ENCODE measurements around the gene KREMEN1. TPM values are rescaled to one million over a fixed set of nuclear protein-coding genes. Genes with fewer than 3 reads are reported as not detected.

Gene KREMEN1
- total RNA-seq, 1 donor from 2014 or later, result 10.6 TPM

DNA sequence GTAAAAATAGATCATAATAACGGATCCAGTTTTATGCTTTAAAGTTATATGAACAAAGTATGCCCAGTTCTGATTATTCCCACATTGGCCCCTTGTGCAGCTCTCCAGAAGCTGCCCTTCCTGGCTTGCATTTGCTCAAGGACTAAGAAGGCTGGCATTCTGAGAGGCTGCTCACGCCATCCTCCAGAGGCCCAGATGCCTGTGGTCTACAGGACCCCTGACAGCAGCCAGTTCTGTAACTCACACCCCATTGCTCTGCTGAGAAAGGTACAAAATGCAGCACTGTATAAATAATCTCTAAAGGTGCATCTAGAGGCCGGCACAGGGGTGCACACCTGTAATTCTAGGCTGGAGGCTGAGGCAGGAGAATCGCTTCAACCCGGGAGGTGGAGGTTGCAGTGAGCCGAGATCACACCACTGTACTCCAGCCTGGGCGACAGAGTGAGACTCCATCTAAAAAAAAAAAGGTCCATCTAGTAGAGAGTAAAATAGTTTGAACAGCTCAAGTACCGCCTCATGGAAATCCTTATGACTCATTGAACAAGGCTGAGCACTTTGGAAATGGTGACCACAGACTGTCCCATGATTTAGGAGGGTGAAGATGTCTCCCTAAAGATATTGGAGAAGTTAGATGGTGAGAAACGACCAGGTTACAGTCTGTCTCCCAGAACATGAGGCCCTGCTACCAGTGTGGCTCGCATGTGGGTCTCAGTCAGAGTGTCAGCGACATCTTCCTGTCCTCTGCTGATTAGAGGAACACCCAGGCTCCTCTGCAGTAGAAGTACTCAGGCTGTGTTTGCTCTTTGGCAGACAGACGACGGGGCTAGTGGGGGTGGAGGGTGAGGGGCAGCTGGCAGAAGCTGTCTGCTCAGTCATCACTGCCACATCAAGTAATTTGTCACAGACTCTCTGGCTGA lies 56.3 kb downstream of the KREMEN1 start:
- DNase-seq (ENCODE audit: low spot score), result no peak

- DNase-seq (ENCODE audit: low spot score), result no peak
These were observed 56.9 kb downstream of the KREMEN1 start for GRCh38 chr22:29129808-29130140.

DNA sequence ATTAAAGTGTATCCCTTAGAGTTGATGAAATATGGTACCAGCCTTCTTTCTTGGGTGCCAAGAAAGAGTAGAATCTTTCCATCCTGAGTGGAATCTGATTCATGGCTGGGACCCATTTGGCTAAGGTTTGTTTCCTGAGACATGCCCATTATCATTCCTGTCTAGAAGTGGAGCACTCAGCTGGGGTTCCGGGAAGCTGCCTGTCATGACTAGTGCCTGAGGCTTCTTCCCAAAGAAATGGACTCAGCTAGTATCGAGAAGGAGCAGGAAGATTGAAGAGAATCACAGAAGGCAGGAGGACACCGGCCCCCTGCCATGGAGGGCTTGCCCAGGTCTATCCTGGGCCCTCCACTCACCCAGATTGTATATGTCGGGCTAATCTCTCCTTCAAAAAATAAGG lies 57.6 kb downstream of the KREMEN1 start:
- no peak for DNase-seq (ENCODE audit: low spot score)

- DNase-seq (ENCODE audit: low spot score), result no peak
These were observed 60.8 kb downstream of the KREMEN1 start for GRCh38 chr22:29133603-29134133.

DNA sequence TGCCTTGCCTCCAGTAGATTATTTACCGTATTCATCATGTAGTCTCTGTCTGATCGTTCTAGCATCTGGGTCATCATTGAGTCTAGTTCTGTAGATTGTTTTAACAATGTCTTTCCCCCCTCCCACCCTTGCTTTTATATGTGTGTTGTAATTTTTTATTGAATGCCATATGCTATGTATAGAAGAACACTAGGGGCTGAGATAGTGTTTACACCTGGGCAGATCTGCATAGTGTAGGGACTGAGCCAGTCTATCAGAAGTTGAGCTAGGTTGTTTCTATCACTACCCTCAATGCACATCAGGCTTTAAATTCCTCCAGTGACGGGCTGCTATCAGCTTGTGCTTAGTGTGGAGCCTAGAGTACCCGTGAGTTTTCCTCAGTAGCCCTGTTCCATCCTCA lies 61.6 kb downstream of the KREMEN1 start:
- DNase-seq (ENCODE audit: low spot score), result no peak

GRCh38 chr22:29136782-29137700 lies 64.2 kb downstream of the KREMEN1 start:
- no peak for DNase-seq (ENCODE audit: low spot score)

DNA sequence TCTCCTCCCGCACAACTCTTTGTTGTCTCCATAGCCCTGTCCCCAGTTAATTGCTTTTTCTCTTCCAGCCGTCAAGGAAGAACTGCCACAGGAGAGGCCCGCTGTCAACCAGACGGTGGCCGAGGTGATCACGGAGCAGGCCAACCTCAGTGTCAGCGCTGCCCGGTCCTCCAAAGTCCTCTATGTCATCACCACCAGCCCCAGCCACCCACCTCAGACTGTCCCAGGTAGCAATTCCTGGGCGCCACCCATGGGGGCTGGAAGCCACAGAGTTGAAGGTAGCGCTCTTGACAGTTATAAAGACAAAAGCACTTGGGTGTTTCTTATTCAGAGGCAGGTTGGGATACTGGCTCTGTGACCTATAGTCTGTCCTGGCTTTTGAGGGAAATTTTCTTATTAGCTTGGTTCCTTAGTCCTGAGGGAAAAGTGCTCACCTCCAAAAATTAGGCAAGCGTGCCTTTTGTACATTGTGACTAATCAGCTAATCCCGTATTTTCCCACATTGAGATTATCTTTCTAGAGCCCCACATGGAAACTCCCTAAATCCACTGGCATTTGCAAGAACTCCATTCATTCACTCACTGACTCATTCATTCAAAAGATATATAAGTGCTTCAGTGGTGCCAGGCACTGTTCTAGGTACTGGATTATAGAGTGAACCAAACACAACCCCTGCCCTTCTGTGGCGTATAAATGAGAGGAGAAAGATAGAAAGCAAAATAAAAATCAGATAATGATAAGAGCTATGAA lies 65.9 kb downstream of the KREMEN1 start:
- DNase-seq (ENCODE audit: low spot score), result no peak

DNA sequence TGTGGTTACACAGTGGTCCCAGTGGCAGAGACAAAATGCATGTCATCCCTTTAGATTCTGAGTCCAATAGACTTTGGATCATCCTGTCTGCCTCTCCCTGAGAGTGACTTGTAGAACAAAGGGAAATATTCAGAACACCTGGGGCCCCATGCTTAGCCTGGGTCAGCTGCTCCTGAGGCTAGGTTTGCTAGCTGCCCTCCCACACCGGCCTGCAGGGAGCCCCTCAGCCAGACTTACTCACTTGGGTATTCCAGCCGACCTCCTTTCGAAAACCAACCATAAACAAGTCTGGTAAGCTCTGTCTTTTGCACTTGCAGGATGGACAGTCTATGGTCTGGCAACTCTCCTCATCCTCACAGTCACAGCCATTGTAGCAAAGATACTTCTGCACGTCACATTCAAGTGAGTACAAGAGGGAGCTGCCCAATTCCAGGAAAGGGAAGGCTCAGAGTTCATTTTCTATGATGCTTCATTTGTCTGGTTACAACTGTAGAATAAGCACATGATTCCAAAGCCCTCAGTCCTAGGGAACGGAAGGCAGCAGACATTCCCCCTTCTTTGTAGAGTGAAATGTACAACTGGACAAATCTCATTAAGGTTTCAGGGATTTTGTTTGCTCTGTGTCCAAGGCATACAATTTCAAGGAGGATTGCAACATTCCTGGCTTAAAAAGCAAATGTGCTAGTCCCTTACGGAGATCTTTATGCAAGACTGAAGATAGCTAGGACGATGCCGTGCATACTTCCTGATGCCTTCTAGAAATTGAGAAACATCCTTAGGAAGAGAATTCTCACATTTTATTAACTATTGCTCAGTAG lies 67.3 kb downstream of the KREMEN1 start:
- no peak for DNase-seq (ENCODE audit: low spot score)

- DNase-seq (ENCODE audit: low spot score), result no peak
These were observed 68.3 kb downstream of the KREMEN1 start for GRCh38 chr22:29141078-29141688.

DNA sequence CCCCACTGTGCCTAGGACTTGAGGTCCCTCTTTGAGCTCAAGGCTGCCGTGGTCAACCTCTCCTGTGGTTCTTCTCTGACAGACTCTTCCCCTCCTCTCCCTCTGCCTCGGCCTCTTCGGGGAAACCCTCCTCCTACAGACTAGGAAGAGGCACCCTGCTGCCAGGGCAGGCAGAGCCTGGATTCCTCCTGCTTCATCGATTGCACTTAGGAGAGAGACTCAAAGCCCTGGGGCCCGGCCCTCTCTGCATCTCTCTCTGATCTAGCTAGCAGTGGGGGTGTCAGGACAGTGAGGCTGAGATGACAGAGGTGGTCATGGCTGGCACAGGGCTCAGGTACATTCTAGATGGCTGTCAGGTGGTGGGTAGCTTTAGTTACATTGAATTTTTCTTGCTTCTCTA lies 69.3 kb downstream of the KREMEN1 start:
- no peak for DNase-seq (ENCODE audit: low spot score)

GRCh38 chr22:29143941-29144785 lies 71.3 kb downstream of the KREMEN1 start:
- DNase-seq (ENCODE audit: low spot score), result peak; percentile 80

DNA sequence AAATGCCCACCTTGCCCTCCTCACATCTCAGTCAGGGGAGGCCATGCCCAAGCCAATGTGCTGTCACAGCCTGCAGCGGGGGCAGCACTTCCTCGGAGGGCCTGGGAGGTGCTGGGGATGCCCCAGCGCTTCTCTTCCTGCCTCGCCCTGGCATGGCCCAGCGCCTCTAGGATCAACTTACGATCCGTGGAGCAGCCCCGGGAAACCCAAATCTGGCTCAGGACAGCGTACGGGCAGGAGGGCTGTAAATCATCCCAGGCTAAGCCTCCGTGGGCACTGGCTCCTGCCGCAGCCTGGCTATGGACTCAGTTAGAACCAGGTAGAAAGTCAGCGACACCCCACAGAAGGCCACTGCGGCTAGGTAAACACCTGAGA lies 71.9 kb downstream of the KREMEN1 start:
- peak; percentile 83 for DNase-seq (ENCODE audit: low spot score)

- peak; percentile 74 for DNase-seq (ENCODE audit: low spot score)
These were observed 72.7 kb downstream of the KREMEN1 start for GRCh38 chr22:29145321-29146072.

GRCh38 chr22:29146091-29146560 lies 73.3 kb downstream of the KREMEN1 start:
- peak; percentile 72 for DNase-seq (ENCODE audit: low spot score)

DNA sequence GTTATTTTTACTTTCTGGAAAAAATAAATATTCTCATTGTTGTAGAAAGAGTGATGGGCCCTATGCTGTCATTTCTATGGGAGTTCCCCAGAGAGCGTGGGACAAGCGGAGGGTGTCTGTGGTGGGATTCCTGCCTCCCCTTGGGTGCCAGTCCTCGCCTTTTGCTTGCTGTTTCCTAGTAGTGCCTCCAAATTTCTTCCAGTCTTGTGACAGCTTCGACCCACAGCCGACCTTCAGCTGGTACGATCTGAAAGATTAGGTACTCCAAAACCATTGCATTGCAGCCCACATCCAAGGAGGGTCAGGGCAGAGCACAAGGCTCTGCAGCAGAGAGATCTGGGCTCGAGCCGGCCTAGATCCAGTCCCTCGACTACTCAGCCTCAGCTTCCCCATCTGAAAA lies 73.9 kb downstream of the KREMEN1 start:
- DNase-seq (ENCODE audit: low spot score), result peak; percentile 33

- DNase-seq (ENCODE audit: low spot score), result peak; percentile 67
These were observed 74.6 kb downstream of the KREMEN1 start for GRCh38 chr22:29147331-29147899.

DNA sequence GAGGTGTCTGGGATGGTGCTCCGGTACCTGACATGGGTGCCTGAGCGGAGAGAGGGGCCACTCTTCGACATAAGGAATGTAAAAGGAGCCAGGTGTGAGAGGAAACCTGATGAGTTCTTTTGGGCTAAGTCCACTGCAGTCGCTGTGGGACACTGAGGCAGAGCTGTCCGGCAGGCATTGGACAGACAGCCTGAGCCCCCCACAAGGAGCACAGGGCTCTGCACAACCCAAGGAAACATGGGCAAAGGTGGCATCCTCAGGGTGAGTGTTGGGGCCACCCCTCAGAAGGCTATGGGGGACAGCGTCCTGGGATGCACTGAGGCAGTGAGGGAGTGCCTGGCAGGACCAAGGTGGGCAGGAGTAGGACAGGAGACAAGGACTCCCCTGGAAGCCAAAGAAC lies 75.2 kb downstream of the KREMEN1 start:
- peak; percentile 28 for DNase-seq (ENCODE audit: low spot score)

- peak; percentile 35 for DNase-seq (ENCODE audit: low spot score)
These were observed 76.0 kb downstream of the KREMEN1 start for GRCh38 chr22:29148826-29149225.

Data from mesenteric fat pad (tissue), 1 donor.